IMR-90 (cell line): Measurements from ENCODE around the gene SLC8A3. TPM values are rescaled to one million over a fixed set of nuclear protein-coding genes. Genes with fewer than 3 reads are reported as not detected.

Experiments used
- ATAC-seq: fragments of 200-7000 bp; cut with Tn5 transposase; 2 replicates; pipeline ENCODE4 v1.9.1; 2020; ENCODE audit warnings: low read depth, mild to moderate bottlenecking, moderate library complexity
- BruUV-seq: library from RNA; stranded (reverse); fragments of 400-500 nt; replicated peaks from 2 replicates; lab custom pipeline; 2021; lab: Mats Ljungman, UMichigan
- CTCF ChIA-PET: fragments of 300-600 bp; formaldehyde crosslinking; extraction: SDS; loops from one replicate; lab custom pipeline; 2021; ENCODE audit warnings: antibody characterized with exemption; lab: Yijun Ruan, JAX
- POLR2A ChIA-PET: fragments of 300-600 bp; sonication (Branson Sonifier 250); formaldehyde crosslinking; loops from one replicate; lab custom pipeline; 2022; ENCODE audit warnings: antibody characterized with exemption; ENCODE audit not compliant: unreplicated experiment; lab: Charles Lee
- DNase-seq: peaks from one replicate; pipeline ENCODE4 v3.0.0; 2013
- H2AFZ ChIP-seq: replicated peaks from 2 replicates; pipeline ENCODE3; 2013; ENCODE audit warnings: low read length, mild to moderate bottlenecking; ENCODE audit not compliant: poor library complexity
- H2AK5ac ChIP-seq: 2 replicates; pipeline ENCODE4 v1.6.1; 2013; ENCODE audit warnings: low read depth, low read length, inconsistent platforms
- H2AK9ac ChIP-seq: replicated peaks from 2 replicates; pipeline ENCODE3; 2013; ENCODE audit warnings: mild to moderate bottlenecking, low read depth, low read length, moderate library complexity; ENCODE audit not compliant: poor library complexity
- H2BK120ac ChIP-seq: 2 replicates; pipeline ENCODE4 v1.6.1; 2013; ENCODE audit warnings: low read depth, low read length, inconsistent platforms
- H2BK15ac ChIP-seq: 3 replicates; pipeline ENCODE4 v1.6.1; 2013; ENCODE audit warnings: low read depth, low read length, inconsistent platforms
- H2BK20ac ChIP-seq: 2 replicates; pipeline ENCODE4 v1.6.1; 2013; ENCODE audit warnings: low read depth, mild to moderate bottlenecking, inconsistent platforms, low read length, moderate library complexity
- H2BK5ac ChIP-seq: 2 replicates; pipeline ENCODE4 v1.6.1; 2013; ENCODE audit warnings: mild to moderate bottlenecking, low read depth, low read length, inconsistent platforms; ENCODE audit not compliant: poor library complexity, severe bottlenecking
- H3K14ac ChIP-seq: replicated peaks from 2 replicates; pipeline ENCODE4 v1.6.1; 2013; ENCODE audit warnings: low read depth, low read length, inconsistent platforms
- H3K18ac ChIP-seq: 2 replicates; pipeline ENCODE4 v1.6.1; 2013; ENCODE audit warnings: low read depth, low read length, control low read depth
- H3K23ac ChIP-seq: 2 replicates; pipeline ENCODE4 v1.6.1; 2013; ENCODE audit warnings: low read depth, low read length, inconsistent platforms
- H3K27ac ChIP-seq: 2 replicates; pipeline ENCODE4 v1.5.1; 2013; ENCODE audit warnings: mild to moderate bottlenecking, control low read depth, low read length; ENCODE audit not compliant: insufficient read depth
- H3K27me3 ChIP-seq: 2 replicates; pipeline ENCODE4 v1.6.1; 2013; ENCODE audit warnings: low read length; ENCODE audit not compliant: control insufficient read depth, insufficient read depth
- H3K36me3 ChIP-seq: 2 replicates; pipeline ENCODE4 v1.6.1; 2013; ENCODE audit warnings: low read length, mixed read lengths; ENCODE audit not compliant: control insufficient read depth, insufficient read depth
- H3K4ac ChIP-seq: 2 replicates; pipeline ENCODE4 v1.6.1; 2013; ENCODE audit warnings: low read depth, low read length, inconsistent platforms
- H3K4me1 ChIP-seq: 2 replicates; pipeline ENCODE4 v1.6.1; 2013; ENCODE audit warnings: low read length, mixed read lengths; ENCODE audit not compliant: control insufficient read depth, insufficient read depth
- H3K4me2 ChIP-seq: 2 replicates; pipeline ENCODE4 v1.6.1; 2013; ENCODE audit warnings: low read depth, mild to moderate bottlenecking, control low read depth, low read length, moderate library complexity
- H3K4me3 ChIP-seq: 2 replicates; pipeline ENCODE4 v1.5.1; 2013; ENCODE audit warnings: low read depth, mild to moderate bottlenecking, control low read depth, low read length, moderate library complexity; ENCODE audit not compliant: insufficient read depth
- H3K56ac ChIP-seq: 2 replicates; pipeline ENCODE4 v1.6.1; 2013; ENCODE audit warnings: low read length, inconsistent platforms; ENCODE audit not compliant: insufficient read depth; ENCODE audit errors: extremely low read depth
- H3K79me1 ChIP-seq, 2 experiments: 2 replicates each; pipeline ENCODE4 v1.6.1; 2013; ENCODE audit warnings: low read length in 2 of 2, inconsistent platforms in 1 of 2, low read depth in 1 of 2
- H3K9ac ChIP-seq: 2 replicates; pipeline ENCODE4 v1.6.1; 2013; ENCODE audit warnings: low read depth, low read length, control low read depth
- H3K9me1 ChIP-seq: 2 replicates; pipeline ENCODE4 v1.6.1; 2013; ENCODE audit warnings: low read length, inconsistent platforms; ENCODE audit not compliant: insufficient read depth
- H3K9me3 ChIP-seq: 2 replicates; pipeline ENCODE4 v1.6.1; 2013; ENCODE audit warnings: low read length; ENCODE audit not compliant: control insufficient read depth, insufficient read depth
- H4K20me1 ChIP-seq: 2 replicates; pipeline ENCODE4 v1.6.1; 2013; ENCODE audit warnings: low read length, inconsistent platforms; ENCODE audit not compliant: insufficient read depth
- H4K5ac ChIP-seq: 2 replicates; pipeline ENCODE4 v1.6.1; 2013; ENCODE audit warnings: mild to moderate bottlenecking, low read depth, low read length, control low read depth
- H4K8ac ChIP-seq, 2 experiments: 2 replicates each; pipeline ENCODE4 v1.6.1; 2013; ENCODE audit warnings: low read depth in 2 of 2, low read length in 2 of 2, control low read depth in 1 of 2, inconsistent platforms in 1 of 2
- H4K91ac ChIP-seq: 2 replicates; pipeline ENCODE4 v1.6.1; 2013; ENCODE audit warnings: low read depth, low read length, inconsistent platforms; ENCODE audit not compliant: insufficient read depth
- BHLHE40 ChIP-seq: fragments of 150-350 bp; IDR thresholded peaks from 2 replicates; pipeline ENCODE4 v1.6.1; 2016; ENCODE audit warnings: mild to moderate bottlenecking, low read depth, low read length
- CEBPB ChIP-seq: IDR thresholded peaks from 2 replicates; pipeline ENCODE4 v1.6.1; 2012; ENCODE audit warnings: low read depth, low read length, improper control_type of control experiment
- CHD1 ChIP-seq: IDR thresholded peaks from 2 replicates; pipeline ENCODE4 v1.6.1; 2012; ENCODE audit warnings: low read depth, low read length, improper control_type of control experiment
- FOS ChIP-seq: fragments of 150-350 bp; IDR thresholded peaks from 2 replicates; pipeline ENCODE4 v1.6.1; 2016; ENCODE audit warnings: low read depth, low read length
- MAFK ChIP-seq: IDR thresholded peaks from 2 replicates; pipeline ENCODE4 v1.6.1; 2012; ENCODE audit warnings: low read depth, low read length, improper control_type of control experiment
- MAZ ChIP-seq: IDR thresholded peaks from 2 replicates; pipeline ENCODE4 v1.6.1; 2012; ENCODE audit warnings: low read depth, mild to moderate bottlenecking, low read length, improper control_type of control experiment, moderate library complexity, borderline replicate concordance
- MXI1 ChIP-seq: IDR thresholded peaks from 2 replicates; pipeline ENCODE4 v1.6.1; 2012; ENCODE audit warnings: low read depth, mild to moderate bottlenecking, low read length, moderate library complexity, borderline replicate concordance
- NFE2L2 ChIP-seq: fragments of 150-350 bp; IDR thresholded peaks from 2 replicates; pipeline ENCODE4 v1.6.1; 2016; ENCODE audit warnings: low read depth, mild to moderate bottlenecking, low read length
- POLR2A ChIP-seq: IDR thresholded peaks from 2 replicates; pipeline ENCODE4 v1.6.1; 2012; ENCODE audit warnings: mild to moderate bottlenecking, low read depth, low read length
- RAD21 ChIP-seq: IDR thresholded peaks from 2 replicates; pipeline ENCODE4 v1.6.1; 2012; ENCODE audit warnings: low read length, improper control_type of control experiment
- RCOR1 ChIP-seq: IDR thresholded peaks from 2 replicates; pipeline ENCODE4 v1.6.1; 2012; ENCODE audit warnings: mild to moderate bottlenecking, low read length, improper control_type of control experiment; ENCODE audit not compliant: insufficient replicate concordance
- RFX5 ChIP-seq: IDR thresholded peaks from 2 replicates; pipeline ENCODE4 v1.8.0; 2012; ENCODE audit warnings: low read depth, mild to moderate bottlenecking, low read length, moderate library complexity
- SMC3 ChIP-seq: fragments of 150-350 bp; IDR thresholded peaks from 2 replicates; pipeline ENCODE4 v1.6.1; 2016; ENCODE audit warnings: low read depth, mild to moderate bottlenecking, antibody characterized with exemption, low read length, moderate library complexity
- WGBS, 2 experiments: methylation state at CpG; one replicate each; pipeline versions ENCODE4 v1.1.5 to v1.1.7; 2013; ENCODE audit warnings: missing lambda C conversion rate in 2 of 2; ENCODE audit not compliant: insufficient read length in 1 of 2; ENCODE audit errors: extremely low coverage in 2 of 2; 5-methylcytosine and 5-hydroxymethylcytosine counted together
- dilution Hi-C: fragments of 300-500 bp; cut with HindIII; formaldehyde crosslinking; loops from one replicate; pipeline ENCODE4 v1.14.3; 2018; ENCODE audit warnings: low sequenced_read_pairs; ENCODE audit not compliant: unreplicated experiment
- in situ Hi-C: fragments of 300-500 bp; cut with MboI; formaldehyde crosslinking; loops from 3 replicates; pipeline ENCODE4 v1.14.3; 2019; ENCODE audit warnings: low sequenced_read_pairs, inconsistent platforms, mixed read lengths
- intact Hi-C: fragments of 100-400 bp; cut with micrococcal nuclease; formaldehyde crosslinking; loops from 2 replicates; pipeline ENCODE4 v1.10.0; 2022
- polyA plus RNA-seq, 3 experiments: library from polyadenylated mRNA; depleted of rRNA; stranded (reverse); fragments of >200 nt; gene quantifications; 2 replicates each; pipeline ENCODE4 v1.2.3, GENCODE V29; 2012; ENCODE audit warnings: low replicate concordance in 1 of 3
- total RNA-seq: library from RNA; depleted of rRNA; stranded (reverse); fragments of >200 nt; gene quantifications from 2 replicates; pipeline ENCODE4 v1.2.3, GENCODE V29; 2012
- TF ChIP-seq, protein P1 (sequence below): fragments of 150-350 bp; IDR thresholded peaks from 2 replicates; pipeline ENCODE4 v1.6.1; 2017; ENCODE audit warnings: mild to moderate bottlenecking, antibody characterized with exemption, low read length, low read depth
- TF ChIP-seq, protein P2 (sequence below): conservative IDR thresholded peaks from 2 replicates; pipeline ENCODE4 v1.5.1; 2012; ENCODE audit warnings: mild to moderate bottlenecking, low read depth, low read length, improper control_type of control experiment
- TF ChIP-seq, protein P3 (sequence below): fragments of 150-350 bp; IDR thresholded peaks from 2 replicates; pipeline ENCODE4 v1.6.1; 2016; ENCODE audit warnings: low read depth, mild to moderate bottlenecking, low read length, moderate library complexity, borderline replicate concordance

Gene SLC8A3
- total and polyA plus RNA-seq, 2 of the 4 experiments (the other 2 are of a cell fraction): under 0.01 TPM; not detected in 1

DNA sequence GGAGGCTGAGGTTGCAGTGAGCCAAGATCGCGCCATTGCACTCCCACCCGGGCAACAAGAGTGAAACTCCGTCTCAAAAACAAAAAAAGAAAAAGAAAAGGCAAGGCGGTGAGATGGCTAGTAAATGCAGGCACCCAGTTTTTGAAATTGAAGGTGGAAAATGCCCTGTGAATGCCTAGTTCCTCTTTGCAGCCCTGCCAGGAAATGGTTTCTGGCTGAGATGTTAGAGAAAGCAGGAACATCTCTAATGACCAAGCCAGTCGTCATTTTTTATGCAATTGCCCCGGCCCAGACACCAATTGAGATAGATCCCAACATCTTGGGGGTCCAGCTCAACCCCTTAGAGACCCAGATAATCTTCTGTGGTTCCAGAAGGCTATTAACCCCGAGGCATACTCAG is 17.0 kb downstream of the SLC8A3 start:
- no peak overlapping the region for H2BK20ac ChIP-seq
- H3K9ac ChIP-seq: no peak overlapping the region
- H4K91ac ChIP-seq: no peak overlapping the region
- no peak overlapping the region for H2AK9ac ChIP-seq
- in situ Hi-C loops: no loop called here
- no peaks in the 10 kb centered on the region for H4K20me1 ChIP-seq
- no peaks in the 10 kb centered on the region for H3K9me1 ChIP-seq
- no peak overlapping the region for H2BK5ac ChIP-seq
- H3K4me2 ChIP-seq: no peak overlapping the region
- no peak overlapping the region for H2AFZ ChIP-seq
- H3K4me1 ChIP-seq: no peaks in the 10 kb centered on the region
- no peak overlapping the region for H4K8ac ChIP-seq
- H3K56ac ChIP-seq: no peak overlapping the region
- ChIA-PET CTCF (no interaction called here), POLR2A (no interaction called here)
- BruUV-seq: no TSS peak
- dilution Hi-C loops: no loop called here
- H3K36me3 ChIP-seq: no peaks in the 10 kb centered on the region
- no peak overlapping the region for H3K4ac ChIP-seq
- H2AK5ac ChIP-seq: no peak overlapping the region
- H3K27me3 ChIP-seq: no peaks in the 10 kb centered on the region
- ATAC-seq (no peak), DNase-seq (no peak)
- H3K9me3 ChIP-seq: no peaks in the 10 kb centered on the region
- H2BK15ac ChIP-seq: no peak overlapping the region
- no peak overlapping the region for H3K14ac ChIP-seq
- TF ChIP-seq, protein P1, sequence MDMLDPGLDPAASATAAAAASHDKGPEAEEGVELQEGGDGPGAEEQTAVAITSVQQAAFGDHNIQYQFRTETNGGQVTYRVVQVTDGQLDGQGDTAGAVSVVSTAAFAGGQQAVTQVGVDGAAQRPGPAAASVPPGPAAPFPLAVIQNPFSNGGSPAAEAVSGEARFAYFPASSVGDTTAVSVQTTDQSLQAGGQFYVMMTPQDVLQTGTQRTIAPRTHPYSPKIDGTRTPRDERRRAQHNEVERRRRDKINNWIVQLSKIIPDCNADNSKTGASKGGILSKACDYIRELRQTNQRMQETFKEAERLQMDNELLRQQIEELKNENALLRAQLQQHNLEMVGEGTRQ: no peak
- TF ChIP-seq, protein P2, sequence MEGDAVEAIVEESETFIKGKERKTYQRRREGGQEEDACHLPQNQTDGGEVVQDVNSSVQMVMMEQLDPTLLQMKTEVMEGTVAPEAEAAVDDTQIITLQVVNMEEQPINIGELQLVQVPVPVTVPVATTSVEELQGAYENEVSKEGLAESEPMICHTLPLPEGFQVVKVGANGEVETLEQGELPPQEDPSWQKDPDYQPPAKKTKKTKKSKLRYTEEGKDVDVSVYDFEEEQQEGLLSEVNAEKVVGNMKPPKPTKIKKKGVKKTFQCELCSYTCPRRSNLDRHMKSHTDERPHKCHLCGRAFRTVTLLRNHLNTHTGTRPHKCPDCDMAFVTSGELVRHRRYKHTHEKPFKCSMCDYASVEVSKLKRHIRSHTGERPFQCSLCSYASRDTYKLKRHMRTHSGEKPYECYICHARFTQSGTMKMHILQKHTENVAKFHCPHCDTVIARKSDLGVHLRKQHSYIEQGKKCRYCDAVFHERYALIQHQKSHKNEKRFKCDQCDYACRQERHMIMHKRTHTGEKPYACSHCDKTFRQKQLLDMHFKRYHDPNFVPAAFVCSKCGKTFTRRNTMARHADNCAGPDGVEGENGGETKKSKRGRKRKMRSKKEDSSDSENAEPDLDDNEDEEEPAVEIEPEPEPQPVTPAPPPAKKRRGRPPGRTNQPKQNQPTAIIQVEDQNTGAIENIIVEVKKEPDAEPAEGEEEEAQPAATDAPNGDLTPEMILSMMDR: no peak
- TF ChIP-seq FOS (no peak), CHD1 (no peak), NFE2L2 (no peak), RFX5 (no peak), SMC3 (no peak), POLR2A (no peak), RCOR1 (no peak), RAD21 (no peak), CEBPB (no peak), MAZ (no peak), BHLHE40 (no peak), MAFK (no peak), MXI1 (no peak)
- TF ChIP-seq, protein P3, sequence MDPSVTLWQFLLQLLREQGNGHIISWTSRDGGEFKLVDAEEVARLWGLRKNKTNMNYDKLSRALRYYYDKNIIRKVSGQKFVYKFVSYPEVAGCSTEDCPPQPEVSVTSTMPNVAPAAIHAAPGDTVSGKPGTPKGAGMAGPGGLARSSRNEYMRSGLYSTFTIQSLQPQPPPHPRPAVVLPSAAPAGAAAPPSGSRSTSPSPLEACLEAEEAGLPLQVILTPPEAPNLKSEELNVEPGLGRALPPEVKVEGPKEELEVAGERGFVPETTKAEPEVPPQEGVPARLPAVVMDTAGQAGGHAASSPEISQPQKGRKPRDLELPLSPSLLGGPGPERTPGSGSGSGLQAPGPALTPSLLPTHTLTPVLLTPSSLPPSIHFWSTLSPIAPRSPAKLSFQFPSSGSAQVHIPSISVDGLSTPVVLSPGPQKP: no peak
- no peak overlapping the region for H4K5ac ChIP-seq
- no peak overlapping the region for H3K23ac ChIP-seq
- no peak overlapping the region for H3K27ac ChIP-seq
- H3K79me1 ChIP-seq: no peaks in the 10 kb centered on the region
- no peak overlapping the region for H2BK120ac ChIP-seq
- no peak overlapping the region for H3K18ac ChIP-seq
- H3K4me3 ChIP-seq: no peak overlapping the region
- intact Hi-C loops: no loop called here
- WGBS, 2 experiments: 29% methylated on average over 1 of the region's 8 CpGs; no CpG with 5 or more reads in 1 of the 2 experiments
